Right cardiac atrium (tissue), 5 donors: ENCODE data around the gene CFAP119. TPM values are rescaled to one million over a fixed set of nuclear protein-coding genes. Genes with fewer than 3 reads are reported as not detected.
"Not testable (repeated sequence)": the region's sequence is repeated elsewhere in the genome, so short reads cannot be mapped to it uniquely, and the experiment has no call there.

Experiments used
- ATAC-seq, 2 donors: fragments of 200-7000 bp; cut with Tn5 transposase; one replicate each; pipeline versions ENCODE4 v1.8.0 to v1.9.1; 2020; ENCODE audit warnings: moderate library complexity in 2 of 2, mild to moderate bottlenecking in 1 of 2
- DNase-seq, 3 donors: peaks; one replicate each; pipeline ENCODE4 v3.0.0-alpha.2; 2020
- H3K27ac ChIP-seq: one replicate; pipeline ENCODE4 v1.5.1; 2013; ENCODE audit warnings: mild to moderate bottlenecking, low read length, control low read depth, moderate library complexity
- H3K27me3 ChIP-seq: one replicate; pipeline ENCODE4 v1.6.1; 2013; ENCODE audit not compliant: control insufficient read depth, insufficient read depth
- H3K4me1 ChIP-seq: one replicate; pipeline ENCODE4 v1.6.1; 2013; ENCODE audit warnings: low read length; ENCODE audit not compliant: control insufficient read depth, insufficient read depth
- H3K4me3 ChIP-seq: one replicate; pipeline ENCODE4 v1.5.1; 2013; ENCODE audit warnings: low read length, control low read depth
- H3K9me3 ChIP-seq: one replicate; pipeline ENCODE4 v1.6.1; 2013; ENCODE audit warnings: low read length; ENCODE audit not compliant: control insufficient read depth
- WGBS: extraction: QIAGEN DNeasy Blood & Tissue Kit; methylation state at CpG from one replicate; pipeline ENCODE4 v1.1.7; 2013; 5-methylcytosine and 5-hydroxymethylcytosine counted together
- intact Hi-C, 4 donors: fragments of 100-400 bp; cut with DNase I; formaldehyde crosslinking; loops; one replicate each; pipeline versions ENCODE4 v1.11.0 to v1.14.0; 2022 to 2023
- long read RNA-seq, 4 donors: library from polyadenylated mRNA; unstranded; transcript quantifications; one replicate each; pipeline ENCODE4 v2.0.0, GENCODE V29; 2020 to 2021
- polyA plus RNA-seq: library from polyadenylated mRNA; stranded (reverse); fragments of 200-250 nt; gene quantifications from one replicate; pipeline ENCODE4 v1.2.3, GENCODE V29; 2013
- total RNA-seq, 4 donors: library from RNA; stranded (reverse); fragmentation: NEBNext Ultra II Directional; extraction: Animal tissue kit (Norgen Biotek cat#: 25700); gene quantifications; one replicate each; pipeline ENCODE4 v1.2.1, GENCODE V29; 2021
- donor health status: healthy with polysubstance abuse.
- donor health status: DM: no; HTN: yes; CAD: no.
- donor health status: DM: no; HTN: no; CAD: no.
- donor health status: DM: no; HTN: yes; CAD: no; lungs with severe emphysema.
- donor health status: DM: yes; HTN: yes; CAD: no.

The CFAP119 gene
- total RNA-seq (1 to 10 TPM in 2 of 4 donors, under 1 TPM in 2; 0.51 to 1.5 (median 0.92) TPM), polyA plus RNA-seq (0.95 TPM)
- long read RNA-seq, donor 1, result 0 reads
- long read RNA-seq, donor 2, partial matches to known transcripts, result 0 of 1 reads
- long read RNA-seq, donor 2, other reads (novel, unspliced or antisense), result 0 of 1 reads
- long read RNA-seq, donor 3, partial matches to known transcripts, result 0 of 3 reads
- long read RNA-seq, donor 3, other reads (novel, unspliced or antisense), result 3 of 3 reads
- long read RNA-seq, donor 4, result 0 reads

DNA sequence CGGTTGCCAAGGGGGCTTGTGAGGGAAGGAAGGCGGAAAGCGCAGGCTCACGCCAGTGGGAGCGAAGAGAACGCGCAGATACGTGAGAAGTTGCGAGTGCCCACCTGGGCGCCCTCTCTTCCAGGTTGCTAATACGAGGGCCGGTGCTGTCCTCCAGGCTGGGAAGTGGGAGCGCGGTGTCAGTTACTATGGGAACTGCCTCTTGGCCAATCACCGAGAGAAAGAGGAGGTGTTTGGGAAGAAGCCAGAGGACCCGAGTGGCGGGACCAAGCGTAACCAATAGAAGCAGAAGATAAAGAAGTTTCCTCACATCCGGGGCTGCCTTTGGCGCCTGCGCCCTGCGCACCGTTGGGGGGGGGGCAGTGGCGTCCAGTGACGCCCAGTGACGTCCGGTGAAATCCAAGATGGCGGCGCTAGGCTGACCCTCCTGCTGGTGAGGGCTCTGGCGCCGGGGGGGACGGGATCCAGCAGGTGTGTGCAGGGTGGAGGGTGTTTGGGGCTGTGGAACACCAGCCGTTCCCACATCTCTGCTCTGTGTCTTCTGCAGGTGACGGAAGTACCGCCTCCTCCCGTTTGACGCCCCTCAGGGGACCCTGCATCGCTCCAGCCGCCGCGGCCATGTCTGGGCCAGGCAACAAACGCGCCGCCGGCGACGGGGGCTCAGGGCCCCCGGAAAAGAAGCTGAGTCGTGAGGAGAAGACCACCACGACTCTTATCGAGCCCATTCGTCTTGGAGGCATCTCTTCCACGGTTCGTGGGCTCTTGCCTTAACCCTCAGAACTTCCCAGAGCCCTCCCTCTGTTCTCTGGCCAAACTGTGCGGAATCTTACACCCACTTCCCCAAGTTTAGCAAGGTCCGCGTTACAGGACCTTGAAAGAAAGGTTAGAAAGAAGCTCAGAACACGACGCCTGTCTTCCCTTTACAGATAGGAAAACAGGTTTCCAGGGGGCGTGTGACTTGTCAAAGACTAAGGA lies at the start of gene CFAP119, which contains the start of gene RNF40:
Gene CFAP119 (minus strand): TSS at position 135 of the 975 bp plus-strand sequence. CDS start 314 bp downstream, outside the sequence.
Gene RNF40 (plus strand): TSS at position 395 of the 975 bp plus-strand sequence. CDS start 224 bp downstream, at position 619.
- H3K4me1 ChIP-seq, result peaks cover 9% of the 10 kb centered on the region
- WGBS, result under 1% methylated on average over 60 of the region's 60 CpGs
- intact Hi-C loops, result loop anchor here in 1 of 4 donors (10.0 kb wide), 1 partner anchor 57 kb away; no protein-coding TSS in a partner anchor
- peak within 1 kb of the TSS; percentile 91 for H3K4me3 ChIP-seq
- peak; percentile 96 to 97 for ATAC-seq
- peak within 1 kb of the TSS; percentile 82 for H3K27ac ChIP-seq
- peak; percentile 96 to 98 (median 98) for DNase-seq
- H3K9me3 ChIP-seq, result no peaks in the 10 kb centered on the region
- H3K27me3 ChIP-seq, result no peaks in the 10 kb centered on the region

DNA sequence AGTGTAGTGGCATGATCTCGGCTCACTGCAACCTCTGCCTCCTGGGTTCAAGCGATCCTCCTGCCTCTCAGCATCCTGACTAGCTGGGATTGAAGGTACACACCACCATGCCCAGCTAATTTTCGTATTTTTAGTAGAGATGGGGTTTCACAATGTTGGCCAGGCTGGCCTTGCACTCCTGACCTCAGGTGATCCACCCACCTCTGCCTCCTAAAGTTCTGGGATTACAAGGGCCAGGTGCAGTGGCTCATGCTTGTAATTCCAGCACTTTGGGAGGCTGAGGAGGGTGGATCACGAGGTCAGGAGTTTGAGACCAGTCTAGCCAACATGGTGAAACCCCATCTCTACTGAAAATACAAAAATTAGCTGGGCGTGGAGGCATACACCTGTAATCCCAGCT lies 47.8 kb upstream of the CFAP119 start:
- H3K9me3 ChIP-seq, DNase-seq, H3K4me1 ChIP-seq, H3K27me3 ChIP-seq, H3K27ac ChIP-seq, ATAC-seq, H3K4me3 ChIP-seq: not testable (repeated sequence)
- WGBS, result 85% methylated on average over 5 of the region's 5 CpGs
- intact Hi-C loops, result loop anchor here in 1 of 4 donors (10.0 kb wide), 1 partner anchor 65 kb away; no protein-coding TSS in a partner anchor

DNA sequence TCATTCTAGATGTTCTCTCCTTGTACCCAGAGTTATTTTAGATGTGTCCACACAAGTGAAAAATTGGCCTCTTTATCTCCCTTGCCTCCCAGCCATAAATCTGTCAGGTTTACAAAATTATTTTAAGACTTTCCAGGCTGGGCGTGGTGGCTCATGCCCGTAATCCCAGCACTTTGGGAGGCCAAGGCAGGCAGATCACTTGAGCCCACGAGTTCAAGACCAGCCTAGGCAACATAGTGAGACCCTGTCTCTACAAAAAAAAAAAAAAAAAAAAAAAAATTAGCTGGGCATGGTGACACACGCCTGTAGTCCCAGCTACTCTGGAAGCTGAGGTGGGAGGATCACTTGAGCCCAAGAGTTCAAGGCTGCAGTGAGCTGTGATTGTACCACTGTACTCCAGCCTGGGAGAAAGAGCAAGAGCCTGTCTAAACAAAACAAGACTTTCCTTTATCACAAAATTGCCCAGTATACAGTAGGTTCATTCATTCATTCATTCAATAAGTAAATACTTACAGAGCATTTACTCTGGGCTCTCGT lies 47.1 kb upstream of the CFAP119 start:
- not testable (repeated sequence) for H3K27ac ChIP-seq, ATAC-seq

DNA sequence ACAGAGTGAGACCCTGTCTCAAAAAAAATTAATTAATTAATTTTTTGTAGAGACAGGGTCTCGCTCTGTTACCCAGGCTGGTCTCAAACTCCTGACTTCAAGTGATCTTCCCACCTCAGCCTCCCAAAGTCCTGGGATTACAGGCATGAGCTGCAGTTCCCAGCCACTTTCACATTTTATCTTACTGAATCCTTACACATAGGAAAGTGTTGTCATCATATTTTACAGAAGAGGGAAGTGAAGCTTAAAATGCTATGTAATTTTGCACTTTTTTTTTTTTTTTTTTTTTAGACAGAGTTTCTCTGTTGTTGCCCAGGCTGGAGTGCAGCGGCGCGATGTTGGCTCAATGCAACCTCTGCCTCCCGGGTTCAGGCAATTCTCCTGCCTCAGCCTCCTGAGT lies 46.3 kb upstream of the CFAP119 start:
- 95% methylated on average over 5 of the region's 5 CpGs for WGBS
- peaks cover 2% of the 10 kb centered on the region for H3K4me1 ChIP-seq
- ATAC-seq (no peak), DNase-seq (no peak)
- no peaks in the 10 kb centered on the region for H3K27me3 ChIP-seq
- intact Hi-C loops, result no loop called here
- no peak overlapping the region for H3K27ac ChIP-seq
- no peak overlapping the region for H3K4me3 ChIP-seq
- H3K9me3 ChIP-seq, result no peaks in the 10 kb centered on the region

More for the DNA sequence above, 47.1 kb upstream of the CFAP119 start:
- H3K4me1 ChIP-seq, intact Hi-C loops, H3K9me3 ChIP-seq, DNase-seq, H3K4me3 ChIP-seq, H3K27me3 ChIP-seq: not testable (repeated sequence)
- 75% methylated on average over 5 of the region's 5 CpGs for WGBS

DNA sequence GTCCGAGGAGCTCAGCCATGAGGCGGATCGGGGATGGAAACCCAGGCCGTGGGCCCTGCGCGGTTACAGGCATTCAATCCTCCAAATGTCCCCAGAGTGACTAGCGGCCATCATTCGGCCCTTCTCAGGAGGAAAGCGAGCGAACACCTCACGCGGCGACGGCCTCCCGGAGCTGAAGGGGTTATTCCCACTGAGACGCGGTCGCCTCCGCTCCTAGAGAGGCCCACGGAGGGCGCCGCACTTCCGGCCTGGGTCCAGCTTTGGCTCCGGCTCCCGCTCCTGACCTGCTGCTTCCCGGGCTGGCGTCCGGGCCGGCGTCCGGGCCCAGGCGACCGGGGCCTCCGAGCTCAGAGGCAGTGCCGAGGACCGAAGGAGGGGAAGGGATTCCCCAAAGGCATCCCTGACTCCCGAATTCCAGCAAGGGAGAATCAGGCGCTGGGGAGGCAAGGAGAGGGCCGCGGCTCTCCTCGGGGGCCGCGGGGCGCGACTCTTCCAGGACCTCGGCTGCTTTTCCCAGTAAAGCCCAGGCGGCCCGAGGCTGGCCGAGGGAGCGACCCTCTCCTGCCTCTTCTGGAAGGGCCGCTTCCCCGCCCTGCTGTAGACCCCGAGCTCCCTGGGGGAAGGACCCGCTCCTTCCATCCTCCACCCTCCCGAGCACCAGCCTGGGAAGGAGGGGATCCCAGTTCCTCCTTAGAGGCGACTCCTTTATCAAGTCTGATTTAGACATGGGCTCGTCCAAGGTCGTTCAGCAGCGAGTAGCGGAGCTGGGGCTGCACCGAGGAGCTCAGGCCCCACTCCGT lies 43.7 kb upstream of the CFAP119 start:
- WGBS, result 1% methylated on average over 62 of the region's 62 CpGs
- H3K4me3 ChIP-seq, result peak overlapping the region; percentile 88
- ATAC-seq, result peak; percentile 98
- H3K27ac ChIP-seq, result peak overlapping the region; percentile 92
- peaks cover 2% of the 10 kb centered on the region for H3K4me1 ChIP-seq
- no peaks in the 10 kb centered on the region for H3K27me3 ChIP-seq
- peak; percentile 90 to 97 (median 96) for DNase-seq
- intact Hi-C loops, result no loop called here
- no peaks in the 10 kb centered on the region for H3K9me3 ChIP-seq

DNA sequence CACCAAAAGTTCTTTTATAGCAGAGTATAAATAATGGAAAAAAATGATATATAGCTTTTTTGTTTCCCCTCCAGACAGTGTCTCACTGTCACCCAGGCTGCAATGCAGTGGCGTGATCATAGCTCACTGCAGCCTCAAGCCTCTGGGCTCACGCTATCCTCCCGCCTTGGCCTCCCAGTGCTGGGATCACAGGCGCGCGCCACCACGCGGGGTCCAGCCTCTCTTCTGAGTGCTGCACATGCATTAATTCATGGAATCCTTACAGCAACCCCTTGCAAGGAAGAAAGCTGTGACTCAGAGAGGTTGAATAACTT lies 43.2 kb upstream of the CFAP119 start:
- peaks cover 2% of the 10 kb centered on the region for H3K4me1 ChIP-seq
- no peaks in the 10 kb centered on the region for H3K9me3 ChIP-seq
- no peak overlapping the region for H3K27ac ChIP-seq
- no peak for DNase-seq
- intact Hi-C loops, result no loop called here
- 41% methylated on average over 8 of the region's 8 CpGs for WGBS
- H3K27me3 ChIP-seq, result no peaks in the 10 kb centered on the region
- peak overlapping the region; percentile 88 for H3K4me3 ChIP-seq
- ATAC-seq, result peak; percentile 9 to 25

DNA sequence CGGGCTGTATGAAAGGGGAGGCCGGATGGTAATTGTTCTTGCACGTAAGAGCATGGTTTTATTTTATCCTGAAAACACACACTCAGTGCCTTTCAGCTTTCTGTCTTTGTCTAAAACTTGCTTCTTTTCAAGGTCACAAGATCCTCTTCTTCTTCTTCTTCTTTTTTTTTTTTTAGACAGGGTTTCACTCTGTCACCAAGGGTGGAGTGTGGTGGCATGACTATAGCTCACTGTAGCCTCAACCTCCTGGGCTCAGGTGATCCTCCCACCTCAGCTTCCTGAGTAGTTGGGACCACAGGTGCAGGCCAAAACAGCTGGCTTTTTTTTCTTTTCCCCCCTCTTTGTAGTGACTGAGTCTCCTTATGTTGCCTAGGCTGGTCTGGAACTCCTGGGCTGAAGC lies 41.1 kb upstream of the CFAP119 start:
- Histone ChIP-seq H3K4me3 (no peak overlapping the region), H3K9me3 (no peaks in the 10 kb centered on the region), H3K4me1 (peaks cover 2% of the 10 kb centered on the region), H3K27me3 (no peaks in the 10 kb centered on the region), H3K27ac (no peak overlapping the region)
- intact Hi-C loops, result no loop called here
- no peak for ATAC-seq
- WGBS, result 68% methylated on average over 3 of the region's 3 CpGs
- peak in 1 of 3 donors; percentile 1 for DNase-seq

DNA sequence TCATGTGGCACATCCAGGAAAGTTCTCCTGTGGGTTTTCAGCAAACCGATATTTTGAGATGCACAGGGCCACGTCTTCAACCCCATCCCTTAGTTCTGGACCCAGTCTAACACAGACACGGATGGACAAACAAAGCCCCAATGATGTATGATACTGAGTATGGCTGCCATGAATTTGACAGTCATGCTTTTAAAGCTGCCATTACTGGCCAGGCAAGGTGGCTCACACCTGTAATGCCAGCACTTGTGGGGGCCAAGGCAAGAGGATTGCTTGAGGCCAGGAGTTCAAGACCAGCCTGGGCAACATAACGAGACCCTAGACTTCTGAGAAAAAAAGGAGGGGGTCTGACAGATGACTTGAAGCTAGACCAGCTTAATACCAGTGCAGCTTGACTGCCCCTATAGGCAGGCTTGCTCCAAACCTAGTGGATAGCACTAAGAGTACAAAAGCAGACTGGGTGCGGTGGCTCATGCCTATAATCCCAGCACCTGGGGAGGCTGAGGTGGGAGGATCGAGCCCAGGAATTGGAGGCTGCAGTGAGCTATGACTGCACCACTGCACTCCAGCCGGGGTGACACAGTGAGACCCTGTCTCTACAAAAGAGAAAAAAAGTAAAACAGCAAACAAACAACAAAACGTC lies 35.9 kb upstream of the CFAP119 start:
- ATAC-seq, result no peak
- intact Hi-C loops, result no loop called here
- H3K27me3 ChIP-seq, result no peaks in the 10 kb centered on the region
- DNase-seq, result peak in 1 of 3 donors; percentile 4
- H3K27ac ChIP-seq, result no peak overlapping the region
- no peaks in the 10 kb centered on the region for H3K4me1 ChIP-seq
- H3K9me3 ChIP-seq, result no peaks in the 10 kb centered on the region
- H3K4me3 ChIP-seq, result no peak overlapping the region
- WGBS, result 74% methylated on average over 8 of the region's 8 CpGs

DNA sequence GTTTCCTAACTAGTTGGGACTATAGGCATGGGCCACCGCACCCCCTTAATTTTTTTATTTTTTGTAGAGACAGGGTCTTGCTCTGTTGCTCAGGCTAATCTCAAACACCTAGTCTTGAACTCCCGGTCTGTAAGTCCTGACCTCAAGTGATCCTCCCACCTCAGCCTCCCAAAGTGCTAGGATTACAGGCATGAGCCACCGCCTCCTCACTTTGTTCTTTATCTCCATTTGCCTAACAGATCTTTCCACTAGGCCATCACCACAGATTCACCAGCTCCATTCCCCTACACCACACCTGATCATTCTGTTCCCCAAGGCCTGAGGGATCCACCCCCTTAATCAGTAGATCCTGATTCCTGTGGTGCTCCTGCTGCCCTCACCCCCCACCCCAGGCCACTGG lies 32.8 kb upstream of the CFAP119 start:
- Histone ChIP-seq H3K9me3 (no peaks in the 10 kb centered on the region), H3K4me1 (no peaks in the 10 kb centered on the region), H3K27ac (no peak overlapping the region), H3K4me3 (no peak overlapping the region), H3K27me3 (no peaks in the 10 kb centered on the region)
- 84% methylated on average over 3 of the region's 3 CpGs for WGBS
- no peak for DNase-seq
- no peak for ATAC-seq
- intact Hi-C loops, result no loop called here

DNA sequence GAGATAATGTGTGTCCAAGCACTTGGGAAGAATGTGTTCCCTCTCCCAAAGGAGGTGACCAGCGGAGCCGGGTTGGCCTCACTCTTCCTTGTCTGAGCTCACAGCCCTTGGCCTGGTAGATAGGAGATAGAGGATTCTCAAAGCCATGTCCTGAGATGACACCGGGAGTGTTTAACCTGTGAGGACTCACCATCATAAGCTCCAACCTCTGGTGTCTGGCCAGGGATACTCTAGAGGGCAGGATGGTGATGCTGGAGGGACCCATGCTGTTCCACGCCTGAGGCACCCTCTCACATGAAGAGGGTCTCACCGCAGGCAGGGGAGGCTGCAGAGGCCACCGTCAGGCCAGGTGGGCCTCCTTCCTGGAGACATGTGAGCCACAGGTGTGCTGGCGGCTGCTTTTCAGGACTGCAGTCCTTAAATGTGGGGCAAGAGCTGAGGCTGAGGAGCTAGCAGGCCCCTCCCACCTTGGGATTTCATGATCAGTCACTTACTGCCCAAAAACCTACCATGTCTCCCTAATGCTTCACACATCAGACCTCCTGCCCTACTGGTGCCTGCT lies 31.7 kb upstream of the CFAP119 start:
- 84% methylated on average over 7 of the region's 7 CpGs for WGBS
- intact Hi-C loops, result no loop called here
- H3K9me3 ChIP-seq, result no peaks in the 10 kb centered on the region

More for the DNA sequence above, 31.7 kb upstream of the CFAP119 start:
- no peaks in the 10 kb centered on the region for H3K4me1 ChIP-seq
- DNase-seq (peak in 1 of 3 donors; percentile 21), ATAC-seq (no peak)
- no peak overlapping the region for H3K27ac ChIP-seq
- no peak overlapping the region for H3K4me3 ChIP-seq
- H3K27me3 ChIP-seq, result no peaks in the 10 kb centered on the region
